ENCODE measurements around the gene DNM3.

Gene DNM3

DNA sequence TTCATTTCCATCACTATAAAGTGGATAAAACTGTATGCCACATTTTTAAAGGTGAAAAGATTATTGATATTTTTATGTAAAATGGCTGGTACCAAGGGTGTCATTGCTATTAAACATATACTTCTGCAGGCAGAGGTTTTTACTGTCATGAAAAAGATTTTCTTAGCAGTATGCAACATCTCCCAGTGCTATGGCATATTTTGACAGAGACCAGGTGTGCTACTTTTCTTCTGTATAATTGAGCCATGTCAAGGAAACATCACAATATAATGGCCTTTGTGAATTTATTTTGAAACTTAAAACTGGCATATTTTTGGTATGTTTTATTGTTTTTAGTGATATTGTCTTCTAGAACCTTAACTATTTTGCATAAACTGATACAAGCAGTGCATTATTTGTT is 362.6 kb downstream of the DNM3 start:
- FAIRE-seq (peak; percentile 29), DNase-seq (ENCODE audit: insufficient read length, low spot score) (no peak)
- TF ChIP-seq, protein P1, sequence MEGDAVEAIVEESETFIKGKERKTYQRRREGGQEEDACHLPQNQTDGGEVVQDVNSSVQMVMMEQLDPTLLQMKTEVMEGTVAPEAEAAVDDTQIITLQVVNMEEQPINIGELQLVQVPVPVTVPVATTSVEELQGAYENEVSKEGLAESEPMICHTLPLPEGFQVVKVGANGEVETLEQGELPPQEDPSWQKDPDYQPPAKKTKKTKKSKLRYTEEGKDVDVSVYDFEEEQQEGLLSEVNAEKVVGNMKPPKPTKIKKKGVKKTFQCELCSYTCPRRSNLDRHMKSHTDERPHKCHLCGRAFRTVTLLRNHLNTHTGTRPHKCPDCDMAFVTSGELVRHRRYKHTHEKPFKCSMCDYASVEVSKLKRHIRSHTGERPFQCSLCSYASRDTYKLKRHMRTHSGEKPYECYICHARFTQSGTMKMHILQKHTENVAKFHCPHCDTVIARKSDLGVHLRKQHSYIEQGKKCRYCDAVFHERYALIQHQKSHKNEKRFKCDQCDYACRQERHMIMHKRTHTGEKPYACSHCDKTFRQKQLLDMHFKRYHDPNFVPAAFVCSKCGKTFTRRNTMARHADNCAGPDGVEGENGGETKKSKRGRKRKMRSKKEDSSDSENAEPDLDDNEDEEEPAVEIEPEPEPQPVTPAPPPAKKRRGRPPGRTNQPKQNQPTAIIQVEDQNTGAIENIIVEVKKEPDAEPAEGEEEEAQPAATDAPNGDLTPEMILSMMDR (IDR thresholded peaks at IDR 0.05; ENCODE audit: insufficient read depth, missing control alignments) = no peak

DNA sequence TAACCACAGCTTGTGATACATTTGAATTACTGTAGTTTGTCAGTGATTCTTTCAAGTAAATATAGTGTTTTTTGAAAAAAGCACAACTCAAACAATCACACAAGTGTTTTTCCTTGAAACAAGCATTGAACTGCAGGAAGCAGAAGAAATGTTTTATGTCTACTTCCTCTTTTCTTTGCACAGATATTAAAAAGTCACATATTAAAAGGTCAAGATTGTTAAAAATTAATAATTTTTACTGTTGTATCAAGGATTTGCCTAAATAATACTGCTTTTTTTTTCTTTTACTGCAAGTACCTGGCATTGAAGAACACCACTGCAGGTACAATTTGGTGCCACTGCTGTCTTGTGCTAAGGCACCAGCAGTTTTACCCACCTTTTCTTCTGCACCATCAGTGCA is 365.0 kb downstream of the DNM3 start:
- FAIRE-seq = no peak
- TF ChIP-seq, protein P1 (IDR thresholded peaks at IDR 0.05; ENCODE audit: insufficient read depth, missing control alignments) = no peak
- no peak for DNase-seq (ENCODE audit: insufficient read length, low spot score)

DNA sequence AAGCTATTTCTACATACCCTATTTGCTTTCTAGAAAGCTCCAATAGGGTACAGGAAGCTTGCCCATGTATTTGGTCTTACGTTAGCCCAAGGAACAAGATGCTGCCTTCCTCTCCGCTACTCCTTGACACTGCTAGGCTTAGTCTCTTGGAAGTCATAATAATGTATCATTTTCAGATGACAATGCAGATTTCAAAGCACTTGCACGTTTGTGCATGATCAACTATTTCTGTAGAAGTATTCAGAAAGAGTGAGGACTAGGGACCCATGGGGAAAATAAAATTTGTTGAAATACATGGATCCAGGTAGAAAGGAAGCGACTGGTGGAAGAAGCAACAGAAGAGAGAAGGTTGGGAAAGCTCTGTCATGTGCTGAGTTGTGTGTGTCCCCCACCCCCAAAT is 367.3 kb downstream of the DNM3 start:
- TF ChIP-seq, protein P1 (IDR thresholded peaks at IDR 0.05; ENCODE audit: insufficient read depth, missing control alignments) = no peak
- FAIRE-seq (no peak), DNase-seq (ENCODE audit: insufficient read length, low spot score) (no peak)

DNA sequence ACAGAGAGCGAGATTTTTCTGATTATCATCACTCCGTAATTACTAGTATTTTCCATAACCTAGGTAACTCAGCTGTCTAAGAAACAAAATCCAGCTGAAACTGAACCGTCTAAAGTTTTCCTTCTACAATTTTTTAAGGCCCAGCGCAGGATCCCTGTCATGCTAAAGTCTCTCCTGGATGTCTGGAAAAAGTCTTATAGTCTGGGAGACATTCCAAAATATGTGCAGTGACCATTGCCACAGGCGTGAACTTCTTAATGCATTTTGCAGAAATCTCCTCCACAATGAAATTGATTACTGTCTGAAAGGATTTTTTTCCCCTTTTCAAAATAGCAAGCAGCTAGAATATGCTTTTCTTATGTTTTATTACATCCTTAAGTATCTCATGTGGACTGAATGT is 369.9 kb downstream of the DNM3 start:
- TF ChIP-seq, protein P1 (IDR thresholded peaks at IDR 0.05; ENCODE audit: insufficient read depth, missing control alignments) = no peak
- DNase-seq (ENCODE audit: insufficient read length, low spot score) (no peak), FAIRE-seq (no peak)

DNA sequence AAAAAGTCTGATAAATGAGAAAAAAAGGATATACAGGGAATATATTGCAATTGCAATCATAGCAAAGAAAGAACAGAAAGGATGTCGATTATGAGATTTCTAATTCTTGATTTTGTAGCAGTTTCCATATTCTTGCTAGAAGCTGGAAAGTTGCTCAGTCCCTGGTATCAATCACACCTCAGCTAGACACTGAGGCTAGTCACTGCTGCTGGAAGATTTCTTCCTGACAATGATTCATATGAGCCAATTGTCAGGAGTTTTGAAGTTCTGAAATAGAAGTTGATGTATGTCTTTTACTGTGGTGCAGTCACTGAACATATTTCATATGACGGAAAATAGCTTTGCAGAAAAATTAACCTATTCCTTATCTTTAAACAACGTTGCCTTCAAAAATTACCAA is 370.8 kb downstream of the DNM3 start:
- peak; percentile 11 for FAIRE-seq
- TF ChIP-seq, protein P1 (IDR thresholded peaks at IDR 0.05; ENCODE audit: insufficient read depth, missing control alignments) = no peak
- DNase-seq (ENCODE audit: insufficient read length, low spot score) = no peak

DNA sequence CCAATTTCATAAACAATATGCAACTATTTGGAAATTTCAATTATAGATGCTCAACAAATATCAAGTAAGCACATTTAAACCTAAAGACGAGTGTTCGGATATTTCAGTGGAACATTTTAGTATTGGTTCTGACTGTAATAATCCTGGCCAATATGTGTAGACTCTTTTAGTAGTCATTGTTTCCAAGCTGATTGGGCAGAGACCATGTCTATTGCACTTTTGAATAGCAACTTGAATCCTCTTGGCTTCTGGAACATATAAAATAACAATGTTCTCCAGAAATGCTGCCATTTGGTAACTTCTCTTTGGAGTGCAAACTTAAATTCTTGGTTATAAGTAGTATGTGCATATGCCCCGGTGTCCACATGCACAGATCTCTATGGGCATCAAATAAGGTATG is 373.7 kb downstream of the DNM3 start:
- TF ChIP-seq, protein P1 (IDR thresholded peaks at IDR 0.05; ENCODE audit: insufficient read depth, missing control alignments) = no peak
- DNase-seq (ENCODE audit: insufficient read length, low spot score) = no peak
- FAIRE-seq = no peak

DNA sequence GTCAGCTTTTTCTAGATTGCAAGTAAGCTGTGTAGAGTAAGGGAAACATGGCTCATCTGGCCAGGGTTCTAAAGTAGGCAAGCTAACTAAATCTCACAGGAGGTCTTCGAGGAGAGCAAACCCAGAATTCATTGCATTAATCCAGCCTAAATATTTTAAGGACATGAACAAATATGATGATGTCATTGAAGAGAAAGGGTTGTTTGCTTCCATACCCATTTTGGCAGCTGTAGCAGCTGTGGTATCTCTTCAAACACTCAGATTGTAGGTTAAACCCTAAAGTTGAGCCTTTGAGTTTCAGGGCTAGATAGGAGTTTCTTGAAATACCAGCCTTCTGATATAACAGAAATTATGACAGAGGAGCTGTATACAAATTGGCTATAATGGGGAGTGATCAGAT is 378.7 kb downstream of the DNM3 start:
- DNase-seq (ENCODE audit: insufficient read length, low spot score) (no peak), FAIRE-seq (no peak)
- TF ChIP-seq, protein P1 (IDR thresholded peaks at IDR 0.05; ENCODE audit: insufficient read depth, missing control alignments) = no peak

All from D721Med (cell line).